Activated naive CD4-positive, alpha-beta T cell treated with anti-CD3 and anti-CD28 coated beads, Interleukin-2, amount 50 U/mL, for 72 hours (primary cell): ENCODE data around the gene RPH3AL. TPM values are rescaled to one million over a fixed set of nuclear protein-coding genes. Genes with fewer than 3 reads are reported as not detected.

Experiments used
- ATAC-seq, 2 donors: fragments of 150-1000 bp; cut with Tn5 transposase; 2 replicates each; pipeline ENCODE4 v1.10.0; 2021; ENCODE audit warnings: mild to moderate bottlenecking in 2 of 2, moderate library complexity in 2 of 2
- DNase-seq, 2 donors: peaks; one replicate each; pipeline ENCODE4 v3.0.0; 2021 to 2022; ENCODE audit warnings: low spot score in 2 of 2
- H3K27ac Mint-ChIP-seq, 2 donors: one replicate each; pipeline ENCODE4 v1.8.0; 2022; ENCODE audit warnings: mild to moderate bottlenecking in 2 of 2, mixed read lengths in 2 of 2
- H3K36me3 Mint-ChIP-seq, 2 donors: one replicate each; pipeline ENCODE4 v1.8.0; 2022; ENCODE audit warnings: mixed read lengths in 2 of 2
- H3K9me3 Mint-ChIP-seq, 2 donors: one replicate each; pipeline ENCODE4 v1.8.0; 2022; ENCODE audit warnings: mixed read lengths in 2 of 2
- total RNA-seq, 2 donors: library from RNA; stranded (reverse); gene quantifications; one replicate each; pipeline ENCODE4 v1.2.3, GENCODE V29; 2022

RPH3AL gene
- total RNA-seq, 2 donors from 2014 or later: 2.0 to 3.8 TPM

GRCh38 chr17:305090-305976 lies 47.3 kb downstream of the RPH3AL start:
- ATAC-seq (no peak), DNase-seq (no peak)
- Mint-ChIP-seq H3K27ac (no peak overlapping the region), H3K36me3 (peaks cover 0 to 15% of the 10 kb centered on the region in 2 donors), H3K9me3 (no peaks in the 10 kb centered on the region)

DNA sequence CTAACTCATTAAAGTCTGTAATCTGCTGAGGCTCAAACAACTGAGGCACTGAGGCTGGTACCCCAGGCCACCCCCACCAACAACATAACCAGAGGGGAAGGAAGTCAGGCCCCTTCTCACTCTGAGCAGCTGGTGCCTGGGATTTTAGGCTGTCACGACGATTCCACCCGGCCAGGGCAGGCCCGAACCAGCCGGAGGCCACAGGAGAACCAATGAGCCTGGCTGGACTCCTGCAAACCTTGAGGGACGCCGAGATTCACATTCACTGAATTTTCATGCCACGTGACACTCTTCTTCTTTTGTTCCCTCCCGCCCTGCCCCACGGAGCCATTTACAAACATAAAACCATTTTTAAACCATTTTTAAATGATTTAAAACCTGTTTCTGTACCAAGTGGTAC lies 48.1 kb downstream of the RPH3AL start:
- Mint-ChIP-seq H3K9me3 (no peaks in the 10 kb centered on the region), H3K27ac (no peak overlapping the region), H3K36me3 (peaks cover 0 to 15% of the 10 kb centered on the region in 2 donors)
- DNase-seq: no peak
- ATAC-seq: no peak

GRCh38 chr17:303168-303567 lies 49.4 kb downstream of the RPH3AL start:
- no peak overlapping the region for H3K27ac Mint-ChIP-seq
- no peak for ATAC-seq
- DNase-seq: no peak
- H3K9me3 Mint-ChIP-seq: no peaks in the 10 kb centered on the region
- peaks cover 0 to 15% of the 10 kb centered on the region in 2 donors for H3K36me3 Mint-ChIP-seq

DNA sequence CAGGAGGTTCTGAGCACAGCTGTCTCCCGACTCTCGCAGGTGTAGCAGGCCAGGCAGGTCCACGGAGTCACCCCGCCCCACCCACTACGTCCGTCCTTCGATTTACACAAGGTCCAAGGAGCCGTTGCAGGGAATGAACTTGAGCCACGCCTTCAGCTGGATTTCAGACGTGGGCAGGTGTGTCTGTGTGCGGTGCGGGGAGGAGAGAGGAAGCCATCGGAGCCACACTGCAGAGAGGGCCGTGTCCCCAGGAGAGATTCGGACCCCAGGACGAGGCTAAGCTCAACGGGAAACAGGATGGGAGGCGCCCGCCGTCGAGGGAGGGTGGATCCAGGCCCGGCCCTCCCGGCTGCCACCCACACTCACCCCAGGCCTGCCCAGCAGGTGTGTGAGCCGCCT lies 50.3 kb downstream of the RPH3AL start:
- H3K9me3 Mint-ChIP-seq: no peaks in the 10 kb centered on the region
- H3K27ac Mint-ChIP-seq: no peak overlapping the region
- ATAC-seq (no peak), DNase-seq (no peak)
- H3K36me3 Mint-ChIP-seq: peaks cover 0 to 15% of the 10 kb centered on the region in 2 donors

- Mint-ChIP-seq H3K9me3 (no peaks in the 10 kb centered on the region), H3K27ac (no peak overlapping the region), H3K36me3 (peaks cover 0 to 15% of the 10 kb centered on the region in 2 donors)
- ATAC-seq: no peak
- no peak for DNase-seq
These were observed 50.8 kb downstream of the RPH3AL start for GRCh38 chr17:301681-302299.

DNA sequence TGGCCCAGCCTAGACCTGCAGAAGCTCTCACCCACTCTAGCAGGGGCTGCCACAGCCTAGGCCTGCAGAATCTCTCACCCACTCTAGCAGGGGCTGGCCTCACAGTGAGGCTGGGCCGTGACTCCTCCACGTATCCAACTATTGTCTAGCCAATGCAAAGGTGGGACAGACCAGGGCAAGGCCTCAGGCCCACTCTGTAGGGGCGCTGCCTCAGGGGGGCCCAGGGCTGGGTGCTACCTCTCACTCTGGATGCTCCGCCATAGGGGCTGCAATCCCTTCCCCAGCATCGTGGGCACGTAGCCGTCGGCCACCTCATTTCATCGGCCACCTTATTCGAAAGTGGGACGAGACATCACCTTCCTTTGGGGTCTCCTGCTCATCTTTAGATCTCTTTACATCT lies 51.7 kb downstream of the RPH3AL start:
- Mint-ChIP-seq H3K36me3 (peaks cover 0 to 15% of the 10 kb centered on the region in 2 donors), H3K9me3 (no peaks in the 10 kb centered on the region), H3K27ac (peak overlapping the region in 1 of 2 donors; percentile 61)
- no peak for ATAC-seq
- DNase-seq: no peak

- Mint-ChIP-seq H3K9me3 (no peaks in the 10 kb centered on the region), H3K27ac (no peak overlapping the region), H3K36me3 (peaks cover 0 to 15% of the 10 kb centered on the region in 2 donors)
- ATAC-seq (no peak), DNase-seq (no peak)
These were observed 53.1 kb downstream of the RPH3AL start for GRCh38 chr17:299546-299945.

- DNase-seq: no peak
- ATAC-seq: no peak
- Mint-ChIP-seq H3K27ac (no peak overlapping the region), H3K9me3 (no peaks in the 10 kb centered on the region), H3K36me3 (peaks cover 0 to 15% of the 10 kb centered on the region in 2 donors)
These were observed 53.7 kb downstream of the RPH3AL start for GRCh38 chr17:298791-299450.

- DNase-seq (no peak), ATAC-seq (no peak)
- H3K36me3 Mint-ChIP-seq: peaks cover 0 to 10% of the 10 kb centered on the region in 2 donors
- no peaks in the 10 kb centered on the region for H3K9me3 Mint-ChIP-seq
- H3K27ac Mint-ChIP-seq: no peak overlapping the region
These were observed 54.8 kb downstream of the RPH3AL start for GRCh38 chr17:297758-298157.

- Mint-ChIP-seq H3K36me3 (peaks cover 0 to 3% of the 10 kb centered on the region in 2 donors), H3K27ac (no peak overlapping the region), H3K9me3 (no peaks in the 10 kb centered on the region)
- ATAC-seq (no peak), DNase-seq (no peak)
These were observed 55.5 kb downstream of the RPH3AL start for GRCh38 chr17:296906-297690.

DNA sequence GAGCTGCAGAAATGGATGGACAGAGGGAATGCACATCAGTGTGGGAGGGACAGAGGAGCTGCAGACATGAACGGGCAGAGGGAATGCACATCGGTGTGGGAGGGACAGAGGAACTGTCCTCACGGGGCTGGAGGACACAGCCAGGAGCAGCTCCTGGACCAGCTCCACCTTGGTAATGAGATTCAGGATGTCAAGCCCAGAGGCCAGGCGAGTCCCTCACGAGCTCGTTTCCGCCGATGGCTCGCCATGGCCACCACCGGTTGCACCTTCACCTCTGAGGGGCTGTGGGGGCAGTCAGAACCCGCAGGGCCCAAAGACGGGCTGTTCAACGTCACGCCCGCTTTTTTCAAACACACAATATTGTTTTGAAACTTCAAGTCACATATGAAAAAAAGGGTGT lies 56.2 kb downstream of the RPH3AL start:
- H3K36me3 Mint-ChIP-seq: no peaks in the 10 kb centered on the region
- peak in 1 of 2 donors; percentile 25 for DNase-seq

GRCh38 chr17:292531-293382 lies 59.9 kb downstream of the RPH3AL start:
- no peaks in the 10 kb centered on the region for H3K36me3 Mint-ChIP-seq
- ATAC-seq: no peak
- H3K27ac Mint-ChIP-seq: peak overlapping the region in 1 of 2 donors; percentile 22
- H3K9me3 Mint-ChIP-seq: no peaks in the 10 kb centered on the region
- peak in 1 of 2 donors; percentile 47 for DNase-seq

More for the DNA sequence above, 56.2 kb downstream of the RPH3AL start:
- Mint-ChIP-seq H3K9me3 (no peaks in the 10 kb centered on the region), H3K27ac (no peak overlapping the region)
- ATAC-seq: no peak

GRCh38 chr17:292016-292415 lies 60.6 kb downstream of the RPH3AL start:
- H3K36me3 Mint-ChIP-seq: no peaks in the 10 kb centered on the region
- no peak overlapping the region for H3K27ac Mint-ChIP-seq
- DNase-seq: peak in 1 of 2 donors; percentile 47
- no peak for ATAC-seq
- H3K9me3 Mint-ChIP-seq: no peaks in the 10 kb centered on the region

GRCh38 chr17:291587-291986 lies 61.0 kb downstream of the RPH3AL start:
- ATAC-seq (no peak), DNase-seq (no peak)
- H3K9me3 Mint-ChIP-seq: no peaks in the 10 kb centered on the region
- no peak overlapping the region for H3K27ac Mint-ChIP-seq
- no peaks in the 10 kb centered on the region for H3K36me3 Mint-ChIP-seq

DNA sequence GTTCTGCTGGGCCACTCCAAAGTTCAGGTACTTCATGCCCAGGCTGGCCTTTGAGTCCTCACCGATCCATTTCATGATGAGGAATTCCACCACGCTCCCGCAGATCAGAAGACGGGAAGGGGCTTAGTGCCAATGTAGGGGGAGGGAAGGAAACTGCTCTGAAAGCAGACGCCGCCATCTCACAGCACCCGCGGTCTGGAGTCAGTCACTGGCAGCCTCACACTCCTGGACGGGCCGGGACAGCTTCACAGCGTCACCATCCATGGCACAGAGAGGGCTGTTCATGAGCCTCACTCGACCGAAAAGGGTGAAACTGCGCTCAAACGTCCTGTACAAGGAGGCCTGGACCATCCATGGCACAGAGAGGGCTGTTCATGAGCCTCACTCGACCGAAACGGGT lies 62.0 kb downstream of the RPH3AL start:
- Mint-ChIP-seq H3K27ac (no peak overlapping the region), H3K36me3 (no peaks in the 10 kb centered on the region), H3K9me3 (no peaks in the 10 kb centered on the region)
- DNase-seq (peak in 1 of 2 donors; percentile 23), ATAC-seq (no peak)

DNA sequence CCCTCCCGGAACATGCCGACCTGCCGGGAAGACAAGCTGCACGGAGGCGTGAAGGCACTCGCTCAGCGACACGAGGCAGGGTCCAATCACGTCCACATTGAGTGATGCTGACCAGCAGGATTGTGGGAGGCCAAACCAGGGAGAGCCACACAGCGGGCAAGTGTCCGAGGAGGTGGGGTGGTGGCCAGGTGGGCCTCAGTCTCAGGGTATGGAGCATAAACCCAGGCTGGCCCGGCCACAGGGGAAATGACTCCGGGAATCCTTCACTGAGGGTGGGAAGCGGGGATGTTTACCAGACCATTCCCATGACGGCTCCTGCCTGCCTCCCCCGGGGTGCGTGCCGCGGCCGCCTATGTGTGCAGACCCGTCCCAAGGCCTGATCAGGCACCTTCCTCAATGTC lies 62.5 kb downstream of the RPH3AL start:
- Mint-ChIP-seq H3K9me3 (no peaks in the 10 kb centered on the region), H3K36me3 (no peaks in the 10 kb centered on the region), H3K27ac (peak overlapping the region; percentile 26 to 68)
- DNase-seq: no peak
- no peak for ATAC-seq
